Sciatic nerve (tissue), 2 donors: ENCODE data around the gene MFGE8. TPM values are rescaled to one million over a fixed set of nuclear protein-coding genes. Genes with fewer than 3 reads are reported as not detected.
A peak's percentile ranks its signal among the peaks of the same experiment; 100 is the strongest.

Experiments
- ATAC-seq: fragments of 200-7000 bp; cut with Tn5 transposase; one replicate; pipeline ENCODE4 v1.9.1; 2020; ENCODE audit warnings: mild to moderate bottlenecking, moderate library complexity
- DNase-seq: peaks from one replicate; pipeline ENCODE4 v3.0.0-alpha.2; 2020; ENCODE audit warnings: low spot score
- intact Hi-C: fragments of 100-400 bp; cut with DNase I; formaldehyde crosslinking; loops from one replicate; pipeline ENCODE4 v1.14.2; 2022
- total RNA-seq: library from RNA; stranded (reverse); fragmentation: NEBNext Ultra II Directional; extraction: Animal tissue kit (Norgen Biotek cat#: 25700); gene quantifications from one replicate; pipeline ENCODE4 v1.2.1, GENCODE V29; 2021
- donor health status: DM: no; HTN: no; CAD: no.
- donor health status: DM: no; HTN: no; CAD: no.

The MFGE8 gene
- total RNA-seq, 1 donor from 2014 or later: 334 TPM

GRCh38 chr15:88902846-88903245 lies 10.3 kb downstream of the MFGE8 start:
- DNase-seq (no peak), ATAC-seq (no peak)
- intact Hi-C loops: loop anchor here (5.0 kb wide), 1 partner anchor 99 kb away; no protein-coding TSS in a partner anchor

- intact Hi-C loops: loop anchor here (5.0 kb wide), 1 partner anchor 100 kb away; no protein-coding TSS in a partner anchor
- DNase-seq (no peak), ATAC-seq (no peak)
Measured at GRCh38 chr15:88902221-88902835, 10.9 kb downstream of the MFGE8 start.

GRCh38 chr15:88901508-88902220 lies 11.5 kb downstream of the MFGE8 start:
- intact Hi-C loops: loop anchor here (5.0 kb wide), 1 partner anchor 101 kb away; no protein-coding TSS in a partner anchor
- DNase-seq (no peak), ATAC-seq (no peak)

GRCh38 chr15:88900982-88901418 lies 12.2 kb downstream of the MFGE8 start:
- intact Hi-C loops: loop anchor here (5.0 kb wide), 1 partner anchor 101 kb away; no protein-coding TSS in a partner anchor
- ATAC-seq (no peak), DNase-seq (no peak)

GRCh38 chr15:88900309-88900981 lies 12.7 kb downstream of the MFGE8 start:
- no peak for DNase-seq
- no peak for ATAC-seq
- intact Hi-C loops: loop anchor here (5.0 kb wide), 1 partner anchor 102 kb away; no protein-coding TSS in a partner anchor

GRCh38 chr15:88899251-88899650 lies 13.9 kb downstream of the MFGE8 start:
- ATAC-seq (no peak), DNase-seq (no peak)
- intact Hi-C loops: no loop called here

GRCh38 chr15:88898736-88899135 lies 14.4 kb downstream of the MFGE8 start:
- DNase-seq (no peak), ATAC-seq (no peak)
- intact Hi-C loops: no loop called here

GRCh38 chr15:88897456-88898194 lies 15.6 kb downstream of the MFGE8 start:
- DNase-seq: peak; percentile 90
- peak; percentile 95 for ATAC-seq
- intact Hi-C loops: no loop called here

GRCh38 chr15:88897142-88897455 lies 16.1 kb downstream of the MFGE8 start:
- no peak for DNase-seq
- no peak for ATAC-seq
- intact Hi-C loops: no loop called here

- intact Hi-C loops: no loop called here
- ATAC-seq (no peak), DNase-seq (no peak)
Measured at GRCh38 chr15:88896333-88897033, 16.7 kb downstream of the MFGE8 start.

- intact Hi-C loops: no loop called here
- ATAC-seq (no peak), DNase-seq (no peak)
Measured at GRCh38 chr15:88894819-88895767, 18.1 kb downstream of the MFGE8 start, which contains the start of gene HAPLN3. Gene HAPLN3, minus strand, starts transcription at chr15:88895544. Its CDS starts 8,246 bp downstream, at chr15:88887298.

GRCh38 chr15:88894348-88894818 lies 18.8 kb downstream of the MFGE8 start:
- no peak for ATAC-seq
- DNase-seq: no peak
- intact Hi-C loops: no loop called here

GRCh38 chr15:88891540-88892254 lies 21.5 kb downstream of the MFGE8 start:
- no peak for ATAC-seq
- no peak for DNase-seq
- intact Hi-C loops: no loop called here

GRCh38 chr15:88890495-88890894 lies 22.7 kb downstream of the MFGE8 start:
- DNase-seq: no peak
- intact Hi-C loops: no loop called here
- ATAC-seq: no peak

- ATAC-seq (no peak), DNase-seq (no peak)
- intact Hi-C loops: no loop called here
Measured at GRCh38 chr15:88888719-88889118, 24.5 kb downstream of the MFGE8 start.

GRCh38 chr15:88887068-88887580 lies 26.1 kb downstream of the MFGE8 start:
- no peak for DNase-seq
- ATAC-seq: no peak
- intact Hi-C loops: no loop called here

- DNase-seq (no peak), ATAC-seq (no peak)
- intact Hi-C loops: no loop called here
Measured at GRCh38 chr15:88882785-88883184, 30.4 kb downstream of the MFGE8 start.
